Peyer's patch (tissue), 4 donors: ENCODE measurements around the gene DMD.

ENCODE experiments used
- POLR2A ChIP-seq, 2 donors: fragments of 450-650 bp; IDR thresholded peaks; one replicate each; pipeline ENCODE4 v1.5.1; 2017; ENCODE audit warnings: antibody characterized with exemption in 2 of 2, mild to moderate bottlenecking in 2 of 2, moderate library complexity in 2 of 2
- TF ChIP-seq, protein P1 (sequence below), 6 experiments: fragments of 450-650 bp in 4 of 6; fragments of 200-600 bp in 2 of 6; sonication (generic) in 1 of 6; IDR thresholded peaks; one replicate each; pipeline ENCODE4 v1.5.1; 2017 to 2019; ENCODE audit warnings: antibody characterized with exemption in 6 of 6, mild to moderate bottlenecking in 3 of 6, moderate library complexity in 1 of 6

DNA sequence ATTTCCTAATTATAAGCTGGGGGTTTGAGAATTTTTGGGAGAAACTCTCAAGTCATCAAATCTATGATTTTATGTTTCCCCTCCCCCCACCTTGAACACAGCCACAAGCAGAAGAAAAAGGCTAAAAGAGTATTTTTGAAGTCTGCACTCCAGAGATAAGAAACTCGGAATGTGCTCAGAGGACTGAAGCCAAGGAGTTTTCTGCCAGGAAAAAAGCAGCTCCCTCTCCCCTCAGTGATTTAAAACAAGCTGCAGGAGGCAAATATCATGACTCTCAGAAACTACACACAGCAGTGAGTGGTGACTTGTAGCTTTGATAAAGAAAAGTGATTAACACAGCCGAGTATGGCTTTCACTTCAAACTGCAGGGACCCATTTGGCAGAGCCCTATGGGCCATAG lies 1339.3 kb downstream of the DMD start:
- TF ChIP-seq, protein P1, sequence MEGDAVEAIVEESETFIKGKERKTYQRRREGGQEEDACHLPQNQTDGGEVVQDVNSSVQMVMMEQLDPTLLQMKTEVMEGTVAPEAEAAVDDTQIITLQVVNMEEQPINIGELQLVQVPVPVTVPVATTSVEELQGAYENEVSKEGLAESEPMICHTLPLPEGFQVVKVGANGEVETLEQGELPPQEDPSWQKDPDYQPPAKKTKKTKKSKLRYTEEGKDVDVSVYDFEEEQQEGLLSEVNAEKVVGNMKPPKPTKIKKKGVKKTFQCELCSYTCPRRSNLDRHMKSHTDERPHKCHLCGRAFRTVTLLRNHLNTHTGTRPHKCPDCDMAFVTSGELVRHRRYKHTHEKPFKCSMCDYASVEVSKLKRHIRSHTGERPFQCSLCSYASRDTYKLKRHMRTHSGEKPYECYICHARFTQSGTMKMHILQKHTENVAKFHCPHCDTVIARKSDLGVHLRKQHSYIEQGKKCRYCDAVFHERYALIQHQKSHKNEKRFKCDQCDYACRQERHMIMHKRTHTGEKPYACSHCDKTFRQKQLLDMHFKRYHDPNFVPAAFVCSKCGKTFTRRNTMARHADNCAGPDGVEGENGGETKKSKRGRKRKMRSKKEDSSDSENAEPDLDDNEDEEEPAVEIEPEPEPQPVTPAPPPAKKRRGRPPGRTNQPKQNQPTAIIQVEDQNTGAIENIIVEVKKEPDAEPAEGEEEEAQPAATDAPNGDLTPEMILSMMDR (IDR thresholded peaks at IDR 0.05), result no peak
- TF ChIP-seq POLR2A (IDR thresholded peaks at IDR 0.05), result no peak
